GM19239 (cell line): ENCODE data around the gene DDX46.

Source experiments
- DNase-seq: peaks from one replicate; pipeline ENCODE4 v3.0.0; 2011; ENCODE audit warnings: low spot score; ENCODE audit not compliant: insufficient read length
- FAIRE-seq: peaks from 2 replicates; lab custom pipeline; 2011; peaks lifted over from hg19 to GRCh38; lab: Jason Lieb, UNC

Gene DDX46

GRCh38 chr5:134777366-134777765 is 18.8 kb downstream of the DDX46 start:
- FAIRE-seq, result no peak

GRCh38 chr5:134784241-134784920 is 25.8 kb downstream of the DDX46 start:
- no peak for DNase-seq

More at GRCh38 chr5:134777366-134777765, 18.8 kb downstream of the DDX46 start:
- no peak for DNase-seq

GRCh38 chr5:134784946-134785620 is 26.5 kb downstream of the DDX46 start:
- no peak for DNase-seq
- FAIRE-seq, result peak; percentile 61

More at GRCh38 chr5:134784241-134784920, 25.8 kb downstream of the DDX46 start:
- peak; percentile 48 for FAIRE-seq

GRCh38 chr5:134787692-134788091 is 29.1 kb downstream of the DDX46 start:
- no peak for DNase-seq
- FAIRE-seq, result no peak

GRCh38 chr5:134791580-134791979 is 33.0 kb downstream of the DDX46 start:
- FAIRE-seq (peak; percentile 11), DNase-seq (no peak)

- FAIRE-seq, result no peak
Measured at GRCh38 chr5:134792286-134792685, 33.7 kb downstream of the DDX46 start.

GRCh38 chr5:134793111-134793510 is 34.5 kb downstream of the DDX46 start:
- no peak for DNase-seq
- FAIRE-seq, result no peak

More at GRCh38 chr5:134792286-134792685, 33.7 kb downstream of the DDX46 start:
- DNase-seq, result no peak

- DNase-seq, result no peak
- no peak for FAIRE-seq
Measured at GRCh38 chr5:134794082-134794481, 35.5 kb downstream of the DDX46 start.

- DNase-seq (no peak), FAIRE-seq (no peak)
Measured at GRCh38 chr5:134794819-134795218, 36.2 kb downstream of the DDX46 start.

- DNase-seq (no peak), FAIRE-seq (no peak)
Measured at GRCh38 chr5:134798468-134798867, 39.9 kb downstream of the DDX46 start.

GRCh38 chr5:134803821-134804220 is 45.2 kb downstream of the DDX46 start:
- no peak for FAIRE-seq
- no peak for DNase-seq

GRCh38 chr5:134813407-134813806 is 54.8 kb downstream of the DDX46 start:
- no peak for FAIRE-seq
- DNase-seq, result no peak

GRCh38 chr5:134813827-134814226 is 55.2 kb downstream of the DDX46 start:
- FAIRE-seq (peak; percentile 66), DNase-seq (no peak)

GRCh38 chr5:134817006-134817405 is 58.4 kb downstream of the DDX46 start:
- DNase-seq, result no peak
- FAIRE-seq, result no peak

GRCh38 chr5:134818776-134819175 is 60.2 kb downstream of the DDX46 start:
- FAIRE-seq, result no peak
- DNase-seq, result no peak

- FAIRE-seq (no peak), DNase-seq (no peak)
Measured at GRCh38 chr5:134819407-134819963, 60.9 kb downstream of the DDX46 start.

- DNase-seq (no peak), FAIRE-seq (no peak)
Measured at GRCh38 chr5:134821841-134822240, 63.3 kb downstream of the DDX46 start.

- FAIRE-seq (no peak), DNase-seq (no peak)
Measured at GRCh38 chr5:134824681-134825080, 66.1 kb downstream of the DDX46 start.

GRCh38 chr5:134825212-134825611 is 66.6 kb downstream of the DDX46 start:
- no peak for DNase-seq
- FAIRE-seq, result no peak

- DNase-seq (no peak), FAIRE-seq (no peak)
Measured at GRCh38 chr5:134833340-134834032, 74.9 kb downstream of the DDX46 start.

GRCh38 chr5:134835623-134836022 is 77.0 kb downstream of the DDX46 start:
- FAIRE-seq (no peak), DNase-seq (no peak)
